GM18870 (cell line): ENCODE data around the gene HIC1.

ENCODE experiments used
- ATAC-seq: cut with Tn5 transposase; IDR thresholded peaks from one replicate; pipeline ENCODE4 v1.9.1; 2021; ENCODE audit warnings: moderate library complexity; ENCODE audit not compliant: unreplicated experiment

The HIC1 gene

GRCh38 chr17:2025220-2025621 lies 29.7 kb upstream of the HIC1 start, which contains the start of gene RTN4RL1:
TSS of gene RTN4RL1 (minus strand) at chr17:2025334. CDS start at chr17:2024865, 469 bp downstream.
- no peak for ATAC-seq

- no peak for ATAC-seq
Measured at GRCh38 chr17:2025622-2026309, 29.1 kb upstream of the HIC1 start.

GRCh38 chr17:2027528-2028233 lies 27.2 kb upstream of the HIC1 start:
- no peak for ATAC-seq

GRCh38 chr17:2028234-2028614 lies 26.7 kb upstream of the HIC1 start:
- no peak for ATAC-seq

- ATAC-seq, result no peak
Measured at GRCh38 chr17:2028737-2029136, 26.2 kb upstream of the HIC1 start.

GRCh38 chr17:2029911-2030778 lies 24.8 kb upstream of the HIC1 start, which contains the start of gene DPH1:
TSS of gene DPH1 (plus strand) at chr17:2030153. CDS start at chr17:2030170, 17 bp downstream.
- no peak for ATAC-seq

GRCh38 chr17:2030779-2031163 lies 24.1 kb upstream of the HIC1 start:
- ATAC-seq, result no peak

GRCh38 chr17:2033153-2033552 lies 21.8 kb upstream of the HIC1 start:
- ATAC-seq, result no peak

- no peak for ATAC-seq
Measured at GRCh38 chr17:2034157-2034556, 20.7 kb upstream of the HIC1 start.

- no peak for ATAC-seq
Measured at GRCh38 chr17:2034806-2035540, 19.9 kb upstream of the HIC1 start.

GRCh38 chr17:2035541-2036488 lies 19.1 kb upstream of the HIC1 start:
- ATAC-seq, result no peak

GRCh38 chr17:2037155-2037554 lies 17.7 kb upstream of the HIC1 start:
- ATAC-seq, result no peak

GRCh38 chr17:2040219-2040827 lies 14.6 kb upstream of the HIC1 start:
- ATAC-seq, result no peak

- no peak for ATAC-seq
Measured at GRCh38 chr17:2040942-2041560, 13.9 kb upstream of the HIC1 start.

- peak; percentile 83 for ATAC-seq
Measured at GRCh38 chr17:2041561-2042389, 13.1 kb upstream of the HIC1 start, which contains the start of gene OVCA2. TSS of gene OVCA2 (plus strand) at chr17:2042022. CDS start at chr17:2042048, 26 bp downstream.

- no peak for ATAC-seq
Measured at GRCh38 chr17:2042390-2042847, 12.5 kb upstream of the HIC1 start.

- no peak for ATAC-seq
Measured at GRCh38 chr17:2042933-2043332, 12.0 kb upstream of the HIC1 start.

- ATAC-seq, result no peak
Measured at GRCh38 chr17:2043785-2044184, 11.1 kb upstream of the HIC1 start.
